ENCODE measurements around the gene CRYM. TPM values are rescaled to one million over a fixed set of nuclear protein-coding genes. Genes with fewer than 3 reads are reported as not detected.

Gene CRYM
- total RNA-seq, 1 experiment from 2014 or later: 4.9 TPM

GRCh38 chr16:21233045-21233520, 45.0 kb downstream of the CRYM start (continued):
- TF ChIP-seq REST (IDR thresholded peaks at IDR 0.05; ENCODE audit: low read depth) (no peak), ELF1 (IDR thresholded peaks at IDR 0.05; ENCODE audit: borderline replicate concordance, low read depth) (no peak), SP1 (IDR thresholded peaks at IDR 0.05; ENCODE audit: low read depth) (no peak), EZH2 (IDR thresholded peaks at IDR 0.05) (no peak), RAD21 (IDR thresholded peaks at IDR 0.05; ENCODE audit: low read depth) (no peak), CBX3 (IDR thresholded peaks at IDR 0.05; ENCODE audit: low read depth) (no peak)

- H3K4me3 ChIP-seq (replicated peaks in 1 of 2; ENCODE audit: low read depth in 1 of 2, low read length in 2 of 2): no peak overlapping the region
- H3K4me2 ChIP-seq (ENCODE audit: low read length): no peak overlapping the region
- BruUV-seq (replicated peaks): no TSS peak
- DNase-seq (ENCODE audit: low read depth, low spot score): no peak
- H3K9me2 ChIP-seq (ENCODE audit: insufficient read depth): no peaks in the 10 kb centered on the region
- H4K20me1 ChIP-seq (ENCODE audit: insufficient read depth): no peaks in the 10 kb centered on the region
- no peaks in the 10 kb centered on the region for H3K9me3 ChIP-seq (ENCODE audit: control insufficient read depth in 1 of 2, insufficient read depth in 1 of 2, low read depth in 1 of 2, low read length in 2 of 2)
- H3K4me1 ChIP-seq (ENCODE audit: control insufficient read depth in 1 of 2, insufficient read depth in 2 of 2, low read length in 2 of 2): no peaks in the 10 kb centered on the region
- RAD21 ChIA-PET (ENCODE audit: low non-redundant PET in 1 of 2, low total read pairs in 2 of 2, uncharacterized antibody in 2 of 2, unreplicated experiment in 2 of 2): no interaction called here
- H3K9ac ChIP-seq (ENCODE audit: low read length): no peak overlapping the region
- peaks cover 14% of the 10 kb centered on the region for H3K27me3 ChIP-seq (ENCODE audit: insufficient read depth, low read length)
- intact Hi-C loops (cut with micrococcal nuclease): no loop called here
- POLR2A ChIA-PET: no interaction called here
- no peaks in the 10 kb centered on the region for H3K36me3 ChIP-seq (ENCODE audit: control insufficient read depth in 1 of 2, insufficient read depth in 2 of 2, low read length in 2 of 2)
- CTCF ChIA-PET: no interaction called here
- ATAC-seq: no peak
- H3K27ac ChIP-seq (ENCODE audit: low read depth, low read length): no peak overlapping the region
- H3K79me2 ChIP-seq (ENCODE audit: insufficient read depth, low read length): no peaks in the 10 kb centered on the region
- no peak overlapping the region for H2AFZ ChIP-seq (ENCODE audit: low read depth, low read length, poor library complexity, severe bottlenecking)
- TF ChIP-seq SP1 (IDR thresholded peaks at IDR 0.05; ENCODE audit: low read depth) (no peak), ATF3 (IDR thresholded peaks at IDR 0.05) (no peak), REST (IDR thresholded peaks at IDR 0.05; ENCODE audit: low read depth) (no peak), ZNF274 (IDR thresholded peaks at IDR 0.05; ENCODE audit: low read depth, low read length) (no peak), CBX3 (IDR thresholded peaks at IDR 0.05; ENCODE audit: low read depth) (no peak), POLR2A (IDR thresholded peaks at IDR 0.05; ENCODE audit: borderline replicate concordance, extremely low read depth, insufficient read depth, insufficient read length) (no peak), SRF (IDR thresholded peaks at IDR 0.05; ENCODE audit: low read depth) (no peak), SIN3A (IDR thresholded peaks at IDR 0.05; ENCODE audit: low read depth) (no peak), JUND (IDR thresholded peaks at IDR 0.05) (no peak), EZH2phosphoT487 (IDR thresholded peaks at IDR 0.05; ENCODE audit: borderline replicate concordance) (no peak), CTCF (IDR thresholded peaks at IDR 0.05 in 2 of 3, conservative IDR thresholded peaks at IDR 0.05 in 1 of 3; ENCODE audit: borderline replicate concordance in 1 of 3, insufficient read depth in 1 of 3, low read depth in 2 of 3, low read length in 2 of 3) (no peak), RAD21 (IDR thresholded peaks at IDR 0.05; ENCODE audit: low read depth) (no peak), CEBPB (IDR thresholded peaks at IDR 0.05; ENCODE audit: low read depth) (no peak), EGR1 (IDR thresholded peaks at IDR 0.05; ENCODE audit: low read depth) (no peak), POLR2AphosphoS5 (IDR thresholded peaks at IDR 0.05; ENCODE audit: low read depth, low read length) (no peak)
Measured at GRCh38 chr16:21228361-21228872, 49.7 kb downstream of the CRYM start.
